ENCODE data around the gene CRISPLD2.

The CRISPLD2 gene

GRCh38 chr16:84819644-84820304, at the start of gene CRISPLD2:
TSS of gene CRISPLD2 (plus strand) at chr16:84819985. CDS start at chr16:84838496, 18,511 bp downstream.
- peak; percentile 97 for DNase-seq

GRCh38 chr16:84773312-84773711, 46.5 kb upstream of the CRISPLD2 start:
- no peak for DNase-seq

- peak; percentile 36 for DNase-seq
Measured at GRCh38 chr16:84774810-84775209, 45.0 kb upstream of the CRISPLD2 start.

GRCh38 chr16:84775262-84775810, 44.4 kb upstream of the CRISPLD2 start:
- DNase-seq: no peak

- no peak for DNase-seq
Measured at GRCh38 chr16:84777435-84777834, 42.4 kb upstream of the CRISPLD2 start.

GRCh38 chr16:84778720-84779119, 41.1 kb upstream of the CRISPLD2 start:
- DNase-seq: no peak

GRCh38 chr16:84780063-84780462, 39.7 kb upstream of the CRISPLD2 start:
- no peak for DNase-seq

GRCh38 chr16:84780544-84781376, 39.0 kb upstream of the CRISPLD2 start:
- no peak for DNase-seq

GRCh38 chr16:84782846-84783245, 36.9 kb upstream of the CRISPLD2 start:
- no peak for DNase-seq

GRCh38 chr16:84785843-84786581, 33.8 kb upstream of the CRISPLD2 start:
- peak; percentile 51 for DNase-seq

GRCh38 chr16:84786605-84787262, 33.1 kb upstream of the CRISPLD2 start:
- DNase-seq: no peak

GRCh38 chr16:84787263-84787622, 32.5 kb upstream of the CRISPLD2 start:
- DNase-seq: no peak

- DNase-seq: no peak
Measured at GRCh38 chr16:84788920-84789391, 30.8 kb upstream of the CRISPLD2 start.

GRCh38 chr16:84789431-84789830, 30.4 kb upstream of the CRISPLD2 start:
- DNase-seq: no peak

GRCh38 chr16:84790301-84790700, 29.5 kb upstream of the CRISPLD2 start:
- DNase-seq: no peak

- DNase-seq: no peak
Measured at GRCh38 chr16:84791088-84791487, 28.7 kb upstream of the CRISPLD2 start.

GRCh38 chr16:84791501-84791900, 28.3 kb upstream of the CRISPLD2 start:
- no peak for DNase-seq

GRCh38 chr16:84794186-84794585, 25.6 kb upstream of the CRISPLD2 start:
- DNase-seq: no peak

- no peak for DNase-seq
Measured at GRCh38 chr16:84794626-84795025, 25.2 kb upstream of the CRISPLD2 start.

- DNase-seq: no peak
Measured at GRCh38 chr16:84795329-84796053, 24.3 kb upstream of the CRISPLD2 start.

GRCh38 chr16:84800158-84800978, 19.4 kb upstream of the CRISPLD2 start:
- no peak for DNase-seq
